H9 (cell line): ENCODE measurements around the gene BEND7. TPM values are rescaled to one million over a fixed set of nuclear protein-coding genes. Genes with fewer than 3 reads are reported as not detected.

Experiments
- DNase-seq: peaks from one replicate; pipeline ENCODE4 v3.0.0-alpha.2; 2017
- H2AFZ ChIP-seq: one replicate; pipeline ENCODE4 v1.6.1; 2013; ENCODE audit warnings: mild to moderate bottlenecking, low read length, control low read depth, moderate library complexity
- H2AK5ac ChIP-seq: 2 replicates; pipeline ENCODE4 v1.6.1; 2013; ENCODE audit warnings: low read length, control low read depth, mixed read lengths; ENCODE audit not compliant: insufficient read length
- H2BK120ac ChIP-seq: one replicate; pipeline ENCODE4 v1.6.1; 2013; ENCODE audit warnings: low read depth, mild to moderate bottlenecking, low read length, control low read depth, inconsistent platforms; ENCODE audit not compliant: poor library complexity, severe bottlenecking
- H2BK12ac ChIP-seq: 2 replicates; pipeline ENCODE4 v1.6.1; 2013; ENCODE audit warnings: low read length, control low read depth, mixed read lengths, low read depth; ENCODE audit not compliant: insufficient read length
- H2BK15ac ChIP-seq: 2 replicates; pipeline ENCODE4 v1.6.1; 2013; ENCODE audit warnings: low read depth, low read length, control low read depth
- H2BK20ac ChIP-seq: one replicate; pipeline ENCODE4 v1.6.1; 2013; ENCODE audit warnings: low read depth, mild to moderate bottlenecking, low read length, control low read depth, inconsistent platforms; ENCODE audit not compliant: poor library complexity, severe bottlenecking
- H2BK5ac ChIP-seq: 2 replicates; pipeline ENCODE4 v1.6.1; 2013; ENCODE audit warnings: low read length, control low read depth, mixed read lengths; ENCODE audit not compliant: insufficient read length
- H3K14ac ChIP-seq: 2 replicates; pipeline ENCODE4 v1.6.1; 2013; ENCODE audit warnings: low read length, control low read depth; ENCODE audit not compliant: insufficient read depth
- H3K18ac ChIP-seq: 2 replicates; pipeline ENCODE4 v1.6.1; 2013; ENCODE audit warnings: low read depth, mild to moderate bottlenecking, mixed read lengths, low read length, control low read depth; ENCODE audit not compliant: insufficient read length
- H3K23ac ChIP-seq: 2 replicates; pipeline ENCODE4 v1.6.1; 2013; ENCODE audit warnings: low read length, control low read depth, mixed read lengths, low read depth; ENCODE audit not compliant: insufficient read length
- H3K23me2 ChIP-seq: 2 replicates; pipeline ENCODE4 v1.6.1; 2013; ENCODE audit warnings: low read depth, mild to moderate bottlenecking, mixed read lengths, low read length, control low read depth; ENCODE audit not compliant: insufficient read length, poor library complexity, severe bottlenecking
- H3K27ac ChIP-seq: 2 replicates; pipeline ENCODE4 v1.5.1; 2013; ENCODE audit warnings: low read length, control low read depth, mixed read lengths, low read depth; ENCODE audit not compliant: insufficient read length
- H3K27me3 ChIP-seq: 2 replicates; pipeline ENCODE4 v1.6.1; 2013; ENCODE audit warnings: low read length, control low read depth, inconsistent platforms; ENCODE audit not compliant: insufficient read depth
- H3K4ac ChIP-seq: 2 replicates; pipeline ENCODE4 v1.6.1; 2013; ENCODE audit warnings: low read depth, mild to moderate bottlenecking, control low read depth, inconsistent platforms, low read length, moderate library complexity
- H3K4me1 ChIP-seq: 2 replicates; pipeline ENCODE4 v1.6.1; 2013; ENCODE audit warnings: low read length, control low read depth, inconsistent platforms; ENCODE audit not compliant: insufficient read depth
- H3K4me2 ChIP-seq: 2 replicates; pipeline ENCODE4 v1.6.1; 2013; ENCODE audit warnings: low read length, control low read depth, mixed read lengths; ENCODE audit not compliant: insufficient read length, insufficient read depth
- H3K56ac ChIP-seq: 2 replicates; pipeline ENCODE4 v1.6.1; 2013; ENCODE audit warnings: low read depth, mild to moderate bottlenecking, mixed read lengths, low read length, control low read depth; ENCODE audit not compliant: insufficient read length
- H3K79me1 ChIP-seq: 2 replicates; pipeline ENCODE4 v1.6.1; 2013; ENCODE audit warnings: low read depth, mild to moderate bottlenecking, moderate library complexity, low read length, control low read depth, inconsistent platforms; ENCODE audit not compliant: insufficient read depth, poor library complexity, severe bottlenecking
- H3K79me2 ChIP-seq: 2 replicates; pipeline ENCODE4 v1.6.1; 2013; ENCODE audit warnings: low read length, control low read depth, inconsistent platforms; ENCODE audit not compliant: insufficient read depth
- H3K9ac ChIP-seq: 2 replicates; pipeline ENCODE4 v1.6.1; 2013; ENCODE audit warnings: low read length, control low read depth, mixed read lengths; ENCODE audit not compliant: insufficient read length; ENCODE audit errors: extremely low read depth
- H3K9me3 ChIP-seq: one replicate; pipeline ENCODE4 v1.6.1; 2013; ENCODE audit warnings: low read depth, low read length, inconsistent platforms; ENCODE audit not compliant: control insufficient read depth
- H3T11ph ChIP-seq: one replicate; pipeline ENCODE4 v1.6.1; 2013; ENCODE audit warnings: mild to moderate bottlenecking, low read length, control low read depth, inconsistent platforms
- H4K20me1 ChIP-seq: one replicate; pipeline ENCODE4 v1.6.1; 2013; ENCODE audit not compliant: control insufficient read depth, insufficient read length, insufficient read depth
- H4K5ac ChIP-seq: 2 replicates; pipeline ENCODE4 v1.6.1; 2013; ENCODE audit warnings: low read depth, mild to moderate bottlenecking, mixed read lengths, low read length, control low read depth; ENCODE audit not compliant: insufficient read length
- H4K8ac ChIP-seq: replicated peaks from 2 replicates; pipeline ENCODE4 v1.6.1; 2013; ENCODE audit warnings: low read length, control low read depth, mixed read lengths, low read depth; ENCODE audit not compliant: insufficient read length
- H4K91ac ChIP-seq: 2 replicates; pipeline ENCODE4 v1.6.1; 2013; ENCODE audit warnings: low read depth, mild to moderate bottlenecking, moderate library complexity, mixed read lengths, low read length, control low read depth; ENCODE audit not compliant: insufficient read length
- H3K27ac Mint-ChIP-seq, 3 experiments: 2 replicates in 2 of 3; 3 replicates in 1 of 3; pipeline ENCODE4 v1.8.0; 2020 to 2021; ENCODE audit warnings: mixed read lengths in 3 of 3, mild to moderate bottlenecking in 1 of 3, moderate library complexity in 1 of 3
- H3K27me3 Mint-ChIP-seq: 2 replicates; pipeline ENCODE4 v1.8.0; 2021; ENCODE audit warnings: low read depth, mild to moderate bottlenecking, moderate library complexity, mixed read lengths
- H3K36me3 Mint-ChIP-seq, 3 experiments: 2 replicates in 2 of 3; 3 replicates in 1 of 3; pipeline ENCODE4 v1.8.0; 2020 to 2021; ENCODE audit warnings: low read depth in 3 of 3, mixed read lengths in 3 of 3; ENCODE audit not compliant: insufficient read depth in 1 of 3
- H3K4me1 Mint-ChIP-seq, 2 experiments: 2 replicates each; pipeline ENCODE4 v1.8.0; 2020; ENCODE audit warnings: mixed read lengths in 2 of 2
- H3K4me3 Mint-ChIP-seq, 2 experiments: 2 replicates in 1 of 2; 3 replicates in 1 of 2; pipeline ENCODE4 v1.8.0; 2020 to 2021; ENCODE audit warnings: mild to moderate bottlenecking in 2 of 2, mixed read lengths in 2 of 2, moderate library complexity in 1 of 2
- H3K9me3 Mint-ChIP-seq, 2 experiments: 2 replicates in 1 of 2; 3 replicates in 1 of 2; pipeline ENCODE4 v1.8.0; 2020; ENCODE audit warnings: mild to moderate bottlenecking in 2 of 2, mixed read lengths in 2 of 2, moderate library complexity in 1 of 2
- WGBS: extraction: QIAGEN DNeasy Blood & Tissue Kit; methylation state at CpG from one replicate; pipeline ENCODE4 v1.1.7; 2013; ENCODE audit warnings: missing lambda C conversion rate, low lambda C conversion rate, mixed read lengths; ENCODE audit not compliant: insufficient read length; ENCODE audit errors: extremely low coverage; 5-methylcytosine and 5-hydroxymethylcytosine counted together
- total RNA-seq: library from RNA; stranded (reverse); gene quantifications from 2 replicates; pipeline ENCODE4 v1.2.1, GENCODE V29; 2021
- TF ChIP-seq, protein P1 (sequence below): fragments of 200-600 bp; sonication (generic); conservative IDR thresholded peaks from 3 replicates; pipeline ENCODE4 v1.8.0; 2021; ENCODE audit warnings: antibody characterized with exemption, mild to moderate bottlenecking

BEND7 gene
- total RNA-seq, 1 experiment from 2014 or later = 17.7 TPM

GRCh38 chr10:13399236-13399635 is 129.6 kb downstream of the BEND7 start:
- no peak overlapping the region for H2BK20ac ChIP-seq
- no peak overlapping the region for H3K23ac ChIP-seq
- Mint-ChIP-seq H3K4me1 (peaks cover 17 to 24% of the 10 kb centered on the region in 2 experiments), H3K4me3 (no peak overlapping the region), H3K27me3 (no peaks in the 10 kb centered on the region), H3K9me3 (peaks cover 20 to 27% of the 10 kb centered on the region in 2 experiments), H3K27ac (no peak overlapping the region), H3K36me3 (peaks cover 8 to 30% (median 27%) of the 10 kb centered on the region in 3 experiments)
- H3K4me1 ChIP-seq = no peaks in the 10 kb centered on the region; the same call in 1 of the 2 replicates
- H3K14ac ChIP-seq = no peak overlapping the region
- no peaks in the 10 kb centered on the region for H4K20me1 ChIP-seq
- no peak overlapping the region for H3K9ac ChIP-seq
- H3K9me3 ChIP-seq = peaks cover 10% of the 10 kb centered on the region
- no peak overlapping the region for H2AFZ ChIP-seq
- no peak overlapping the region for H4K8ac ChIP-seq
- H4K91ac ChIP-seq = no peak overlapping the region
- no peak for DNase-seq
- no peak overlapping the region for H2BK12ac ChIP-seq
- H3K4me2 ChIP-seq = no peak overlapping the region
- H2BK120ac ChIP-seq = no peak overlapping the region
- no peak overlapping the region for H3K56ac ChIP-seq
- no peak overlapping the region for H4K5ac ChIP-seq
- no peak overlapping the region for H2AK5ac ChIP-seq
- H2BK5ac ChIP-seq = no peak overlapping the region
- H2BK15ac ChIP-seq = no peak overlapping the region
- TF ChIP-seq, protein P1, sequence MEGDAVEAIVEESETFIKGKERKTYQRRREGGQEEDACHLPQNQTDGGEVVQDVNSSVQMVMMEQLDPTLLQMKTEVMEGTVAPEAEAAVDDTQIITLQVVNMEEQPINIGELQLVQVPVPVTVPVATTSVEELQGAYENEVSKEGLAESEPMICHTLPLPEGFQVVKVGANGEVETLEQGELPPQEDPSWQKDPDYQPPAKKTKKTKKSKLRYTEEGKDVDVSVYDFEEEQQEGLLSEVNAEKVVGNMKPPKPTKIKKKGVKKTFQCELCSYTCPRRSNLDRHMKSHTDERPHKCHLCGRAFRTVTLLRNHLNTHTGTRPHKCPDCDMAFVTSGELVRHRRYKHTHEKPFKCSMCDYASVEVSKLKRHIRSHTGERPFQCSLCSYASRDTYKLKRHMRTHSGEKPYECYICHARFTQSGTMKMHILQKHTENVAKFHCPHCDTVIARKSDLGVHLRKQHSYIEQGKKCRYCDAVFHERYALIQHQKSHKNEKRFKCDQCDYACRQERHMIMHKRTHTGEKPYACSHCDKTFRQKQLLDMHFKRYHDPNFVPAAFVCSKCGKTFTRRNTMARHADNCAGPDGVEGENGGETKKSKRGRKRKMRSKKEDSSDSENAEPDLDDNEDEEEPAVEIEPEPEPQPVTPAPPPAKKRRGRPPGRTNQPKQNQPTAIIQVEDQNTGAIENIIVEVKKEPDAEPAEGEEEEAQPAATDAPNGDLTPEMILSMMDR = no peak; the same call in 2 of the 3 replicates
- no peak overlapping the region for H3K4ac ChIP-seq
- no peak overlapping the region for H3K27ac ChIP-seq
- H3K79me2 ChIP-seq = no peaks in the 10 kb centered on the region; the same call in 1 of the 2 replicates
- H3T11ph ChIP-seq = no peak overlapping the region
- no peaks in the 10 kb centered on the region for H3K27me3 ChIP-seq
- H3K79me1 ChIP-seq = no peaks in the 10 kb centered on the region
- no peak overlapping the region for H3K18ac ChIP-seq
- H3K23me2 ChIP-seq = no peaks in the 10 kb centered on the region
- WGBS = no CpG with 5 or more reads among the region's 8 CpGs
